Esophagus muscularis mucosa (tissue), 4 donors: ENCODE results near the gene CYP39A1. TPM values are rescaled to one million over a fixed set of nuclear protein-coding genes. Genes with fewer than 3 reads are reported as not detected.

Experiments used
- DNase-seq: peaks from one replicate; pipeline ENCODE4 v3.0.0-alpha.2; 2017; ENCODE audit errors: extremely low spot score
- H3K27ac ChIP-seq, 4 donors: fragments of 200-600 bp; sonication (generic); replicated peaks in 1 of 4; 1 replicate in 3 of 4; 2 replicates in 1 of 4; pipeline ENCODE4 v1.5.1; 2016 to 2019; ENCODE audit warnings: mild to moderate bottlenecking in 1 of 4
- H3K27me3 ChIP-seq, 4 donors: fragments of 200-600 bp; sonication (generic); one replicate each; pipeline versions ENCODE4 v1.5.1 to v1.6.0; 2016 to 2019
- H3K36me3 ChIP-seq, 4 donors: fragments of 200-600 bp; sonication (generic); one replicate each; pipeline ENCODE4 v1.5.1; 2016 to 2019
- H3K4me1 ChIP-seq, 4 donors: fragments of 200-600 bp; sonication (generic); one replicate each; pipeline ENCODE4 v1.5.1; 2016 to 2019
- H3K4me3 ChIP-seq, 4 donors: fragments of 200-600 bp; sonication (generic); 1 replicate in 2 of 4; 2 replicates in 2 of 4; pipeline ENCODE4 v1.5.1; 2016 to 2019; ENCODE audit warnings: mild to moderate bottlenecking in 4 of 4, moderate library complexity in 1 of 4
- H3K9me3 ChIP-seq, 4 donors: fragments of 200-600 bp; sonication (generic); 1 replicate in 3 of 4; 2 replicates in 1 of 4; pipeline ENCODE4 v1.5.1; 2016 to 2019
- EP300 ChIP-seq: sonication (generic); formaldehyde crosslinking; IDR thresholded peaks from one replicate; pipeline ENCODE4 v1.6.1; 2017; ENCODE audit warnings: antibody characterized with exemption
- POLR2A ChIP-seq: fragments of 450-650 bp; IDR thresholded peaks from one replicate; pipeline ENCODE4 v1.6.1; 2017; ENCODE audit warnings: antibody characterized with exemption, moderate library complexity, mild to moderate bottlenecking, low read depth
- POLR2AphosphoS5 ChIP-seq, 2 donors: sonication (generic); formaldehyde crosslinking; IDR thresholded peaks; one replicate each; pipeline ENCODE4 v1.6.1; 2017; ENCODE audit warnings: antibody characterized with exemption in 2 of 2
- WGBS: methylation state at CpG from one replicate; pipeline ENCODE4 v1.1.5; 2018; 5-methylcytosine and 5-hydroxymethylcytosine counted together
- intact Hi-C: fragments of 100-400 bp; cut with DNase I; formaldehyde crosslinking; loops from one replicate; pipeline ENCODE4 v1.15.1; 2023
- total RNA-seq, 4 donors: library from RNA; depleted of rRNA; stranded (reverse); fragments of >200 nt; gene quantifications; one replicate each; pipeline versions ENCODE4 v1.1.0 to v1.2.1, GENCODE V29; 2016
- TF ChIP-seq, protein P1 (sequence below), 3 experiments: fragments of 200-600 bp in 2 of 3; fragments of 450-650 bp in 1 of 3; sonication (generic) in 2 of 3; IDR thresholded peaks; one replicate each; pipeline ENCODE4 v1.5.1; 2017 to 2019; ENCODE audit warnings: antibody characterized with exemption in 3 of 3, mild to moderate bottlenecking in 2 of 3, moderate library complexity in 1 of 3

Gene CYP39A1
- total RNA-seq, 4 donors from 2014 or later, result 7.0 to 10.4 (median 7.8) TPM

DNA sequence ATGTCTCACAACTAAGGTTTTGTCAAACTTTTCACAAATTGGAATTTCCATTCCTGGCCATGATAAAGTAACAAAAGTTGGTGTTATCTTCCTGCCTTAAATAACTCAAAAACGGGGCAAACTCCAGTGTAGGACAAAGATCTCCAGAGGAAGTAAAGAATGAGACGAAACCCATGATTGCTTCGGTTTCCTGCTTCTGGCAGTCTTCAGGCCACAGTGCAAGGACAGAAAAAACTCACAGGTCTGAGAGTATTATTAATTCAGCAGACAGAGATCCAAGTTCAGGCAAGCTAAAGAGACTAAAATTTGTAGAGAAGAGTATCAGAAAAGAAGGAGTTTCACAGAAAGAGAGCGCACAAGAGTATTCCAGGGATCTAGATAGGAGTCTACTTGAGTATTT, 96.6 kb downstream of the CYP39A1 start:
- DNase-seq, result no peak
- intact Hi-C loops, result no loop called here
- no peaks in the 10 kb centered on the region for H3K4me1 ChIP-seq
- 81% methylated on average over 4 of the region's 4 CpGs for WGBS
- H3K9me3 ChIP-seq, result no peaks in the 10 kb centered on the region
- no peak overlapping the region for H3K27ac ChIP-seq
- no peak overlapping the region for H3K4me3 ChIP-seq
- no peaks in the 10 kb centered on the region for H3K36me3 ChIP-seq
- H3K27me3 ChIP-seq, result no peaks in the 10 kb centered on the region
- TF ChIP-seq POLR2AphosphoS5 (IDR thresholded peaks at IDR 0.05), result no peak
- no peak for TF ChIP-seq POLR2A
- TF ChIP-seq, protein P1, sequence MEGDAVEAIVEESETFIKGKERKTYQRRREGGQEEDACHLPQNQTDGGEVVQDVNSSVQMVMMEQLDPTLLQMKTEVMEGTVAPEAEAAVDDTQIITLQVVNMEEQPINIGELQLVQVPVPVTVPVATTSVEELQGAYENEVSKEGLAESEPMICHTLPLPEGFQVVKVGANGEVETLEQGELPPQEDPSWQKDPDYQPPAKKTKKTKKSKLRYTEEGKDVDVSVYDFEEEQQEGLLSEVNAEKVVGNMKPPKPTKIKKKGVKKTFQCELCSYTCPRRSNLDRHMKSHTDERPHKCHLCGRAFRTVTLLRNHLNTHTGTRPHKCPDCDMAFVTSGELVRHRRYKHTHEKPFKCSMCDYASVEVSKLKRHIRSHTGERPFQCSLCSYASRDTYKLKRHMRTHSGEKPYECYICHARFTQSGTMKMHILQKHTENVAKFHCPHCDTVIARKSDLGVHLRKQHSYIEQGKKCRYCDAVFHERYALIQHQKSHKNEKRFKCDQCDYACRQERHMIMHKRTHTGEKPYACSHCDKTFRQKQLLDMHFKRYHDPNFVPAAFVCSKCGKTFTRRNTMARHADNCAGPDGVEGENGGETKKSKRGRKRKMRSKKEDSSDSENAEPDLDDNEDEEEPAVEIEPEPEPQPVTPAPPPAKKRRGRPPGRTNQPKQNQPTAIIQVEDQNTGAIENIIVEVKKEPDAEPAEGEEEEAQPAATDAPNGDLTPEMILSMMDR (IDR thresholded peaks at IDR 0.05), result no peak
- TF ChIP-seq EP300, result no peak

DNA sequence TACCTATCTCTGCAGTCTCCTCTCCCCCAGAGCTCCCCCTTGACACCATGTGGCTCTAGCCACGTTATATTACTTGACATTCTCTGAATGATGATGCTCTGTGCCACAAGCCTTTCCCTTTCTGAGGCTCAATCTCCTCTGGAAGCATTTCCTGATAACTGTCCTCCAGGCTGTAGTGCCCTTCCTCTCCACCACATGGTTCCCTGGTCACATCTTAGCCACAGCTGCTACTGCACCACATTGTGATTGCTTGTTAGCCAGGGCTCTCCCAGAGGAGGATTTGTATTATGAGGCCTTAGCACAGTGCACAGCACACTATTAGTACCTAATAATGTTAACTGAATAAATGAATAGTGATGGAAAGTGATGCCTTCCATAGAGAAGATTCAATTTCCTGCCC, 97.5 kb downstream of the CYP39A1 start:
- TF ChIP-seq POLR2A, result no peak
- TF ChIP-seq EP300, result no peak
- TF ChIP-seq POLR2AphosphoS5 (IDR thresholded peaks at IDR 0.05), result no peak
- TF ChIP-seq, protein P1 (IDR thresholded peaks at IDR 0.05), result no peak
- no peak for DNase-seq
- Histone ChIP-seq H3K4me1 (no peaks in the 10 kb centered on the region), H3K9me3 (no peaks in the 10 kb centered on the region), H3K4me3 (no peak overlapping the region), H3K27me3 (no peaks in the 10 kb centered on the region), H3K27ac (no peak overlapping the region), H3K36me3 (no peaks in the 10 kb centered on the region)
- WGBS, result 76% methylated on average over 1 of the region's 1 CpG
- intact Hi-C loops, result no loop called here

DNA sequence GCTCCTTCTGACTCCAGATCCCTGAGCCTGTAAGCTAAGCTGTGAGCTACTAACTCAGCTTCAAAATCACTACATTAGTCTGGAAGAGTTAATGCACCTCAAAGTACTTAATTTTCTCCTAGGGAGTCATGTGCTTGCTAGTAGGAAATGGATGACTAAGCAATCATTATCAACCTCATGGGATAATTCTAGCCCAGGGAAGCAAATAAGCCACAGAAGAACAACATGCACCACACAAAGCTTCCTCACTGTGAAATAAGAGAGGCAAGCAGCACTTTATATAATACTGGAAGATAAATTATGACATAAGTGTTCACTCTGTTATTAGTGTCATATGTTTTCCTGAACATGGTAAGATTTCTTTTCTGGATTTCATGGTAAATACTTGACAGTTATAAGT, 103.5 kb downstream of the CYP39A1 start:
- TF ChIP-seq POLR2AphosphoS5 (IDR thresholded peaks at IDR 0.05) (no peak), POLR2A (no peak), EP300 (no peak)
- TF ChIP-seq, protein P1 (IDR thresholded peaks at IDR 0.05), result no peak
- Histone ChIP-seq H3K27ac (no peak overlapping the region), H3K36me3 (no peaks in the 10 kb centered on the region), H3K27me3 (no peaks in the 10 kb centered on the region), H3K4me3 (no peak overlapping the region), H3K9me3 (peaks cover 0 to 7% (median 3%) of the 10 kb centered on the region in 4 donors), H3K4me1 (peaks cover 0 to 7% (median 0%) of the 10 kb centered on the region in 4 donors)
- no peak for DNase-seq
- intact Hi-C loops, result no loop called here

DNA sequence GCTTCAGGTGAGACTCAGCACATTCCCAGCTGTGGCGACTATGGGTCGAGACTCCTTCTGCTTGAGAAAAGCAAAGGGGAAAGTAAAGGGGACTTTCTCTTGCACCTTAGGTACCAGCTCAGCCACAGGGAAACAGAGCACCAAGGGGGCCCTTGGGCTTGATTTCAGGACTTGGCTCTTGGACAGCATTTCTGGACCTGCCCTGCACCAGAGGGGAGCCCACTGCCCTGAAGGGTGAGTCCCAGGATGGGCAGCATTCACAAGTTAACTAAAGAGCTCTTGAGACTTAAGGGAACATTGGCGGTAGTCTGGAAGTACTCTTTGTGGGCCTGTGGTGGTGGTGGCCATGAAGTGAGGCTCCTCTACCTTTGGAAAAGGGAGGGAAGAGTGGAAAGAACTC, 111.1 kb downstream of the CYP39A1 start:
- no peaks in the 10 kb centered on the region for H3K27me3 ChIP-seq
- DNase-seq, result no peak
- no peak overlapping the region for H3K4me3 ChIP-seq
- peaks cover 0 to 12% (median 3%) of the 10 kb centered on the region in 4 donors for H3K9me3 ChIP-seq
- H3K36me3 ChIP-seq, result no peaks in the 10 kb centered on the region
- WGBS, result 92% methylated on average over 3 of the region's 3 CpGs
- TF ChIP-seq EP300 (no peak), POLR2AphosphoS5 (IDR thresholded peaks at IDR 0.05) (no peak), POLR2A (no peak)
- TF ChIP-seq, protein P1 (IDR thresholded peaks at IDR 0.05), result no peak
- H3K27ac ChIP-seq, result no peak overlapping the region
- intact Hi-C loops, result no loop called here
- H3K4me1 ChIP-seq, result no peaks in the 10 kb centered on the region

DNA sequence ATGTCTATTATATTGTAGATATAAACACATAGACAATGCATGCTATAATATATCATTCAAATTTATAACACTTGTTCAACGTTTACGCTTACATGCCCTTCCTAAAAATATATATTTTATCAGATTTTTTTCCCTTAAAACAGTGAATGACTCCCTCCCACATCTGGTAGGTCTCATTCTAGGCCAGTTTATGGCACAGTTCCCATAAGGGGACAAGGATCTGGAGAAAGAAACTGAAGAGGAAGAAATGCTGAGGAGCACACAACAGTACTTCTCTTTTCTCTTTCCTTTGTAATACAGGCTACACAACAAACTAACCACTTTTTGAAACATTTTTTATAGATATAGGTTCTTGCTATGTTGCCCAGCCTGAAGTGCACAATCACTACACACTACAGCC, 112.8 kb downstream of the CYP39A1 start:
- WGBS, result 75% methylated on average over 2 of the region's 2 CpGs
- Histone ChIP-seq H3K4me1 (no peaks in the 10 kb centered on the region), H3K4me3 (no peak overlapping the region), H3K36me3 (no peaks in the 10 kb centered on the region), H3K9me3 (peaks cover 0 to 12% (median 4%) of the 10 kb centered on the region in 4 donors), H3K27me3 (no peaks in the 10 kb centered on the region), H3K27ac (no peak overlapping the region)
- intact Hi-C loops, result no loop called here
- no peak for DNase-seq
- TF ChIP-seq, protein P1 (IDR thresholded peaks at IDR 0.05), result no peak
- no peak for TF ChIP-seq POLR2AphosphoS5 (IDR thresholded peaks at IDR 0.05)
- no peak for TF ChIP-seq POLR2A
- TF ChIP-seq EP300, result no peak
